ES-I3 (cell line): ENCODE results near the gene CAMK1D.

ENCODE experiments used
- H3K36me3 ChIP-seq: 2 replicates; pipeline ENCODE4 v1.6.1; 2013; ENCODE audit warnings: mild to moderate bottlenecking, low read length, control low read depth, moderate library complexity; ENCODE audit not compliant: insufficient read depth
- H3K4me1 ChIP-seq: 2 replicates; pipeline ENCODE4 v1.6.1; 2013; ENCODE audit warnings: mild to moderate bottlenecking, control low read depth, low read length; ENCODE audit not compliant: insufficient read depth
- H3K9ac ChIP-seq: 2 replicates; pipeline ENCODE4 v1.6.1; 2013; ENCODE audit warnings: low read depth, mild to moderate bottlenecking, low read length, moderate library complexity
- H3K9me3 ChIP-seq: 2 replicates; pipeline ENCODE4 v1.6.1; 2013; ENCODE audit warnings: mild to moderate bottlenecking, low read length, moderate library complexity; ENCODE audit not compliant: control insufficient read depth, insufficient read depth

CAMK1D gene

DNA sequence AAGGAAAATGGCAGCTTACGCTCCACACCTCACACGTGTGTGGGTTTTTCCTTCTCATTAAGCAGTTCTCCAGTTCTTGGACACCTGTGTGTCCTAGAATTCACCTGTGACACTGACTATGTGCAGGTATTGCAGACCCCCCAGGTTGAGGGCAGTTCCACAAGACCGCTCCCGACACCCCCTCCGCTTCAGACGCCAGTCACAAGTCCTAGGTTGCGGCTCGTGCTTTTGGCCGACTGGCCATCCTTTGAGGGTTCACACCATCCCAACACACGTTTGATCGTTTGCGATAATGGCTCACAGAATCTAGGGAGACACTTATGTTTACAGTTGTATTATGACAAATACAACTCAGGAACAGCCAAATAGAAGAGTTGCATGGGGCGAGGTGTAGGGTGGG, 44.5 kb downstream of the CAMK1D start:
- Histone ChIP-seq H3K9ac (no peak overlapping the region), H3K4me1 (no peaks in the 10 kb centered on the region), H3K36me3 (no peaks in the 10 kb centered on the region), H3K9me3 (no peaks in the 10 kb centered on the region)

DNA sequence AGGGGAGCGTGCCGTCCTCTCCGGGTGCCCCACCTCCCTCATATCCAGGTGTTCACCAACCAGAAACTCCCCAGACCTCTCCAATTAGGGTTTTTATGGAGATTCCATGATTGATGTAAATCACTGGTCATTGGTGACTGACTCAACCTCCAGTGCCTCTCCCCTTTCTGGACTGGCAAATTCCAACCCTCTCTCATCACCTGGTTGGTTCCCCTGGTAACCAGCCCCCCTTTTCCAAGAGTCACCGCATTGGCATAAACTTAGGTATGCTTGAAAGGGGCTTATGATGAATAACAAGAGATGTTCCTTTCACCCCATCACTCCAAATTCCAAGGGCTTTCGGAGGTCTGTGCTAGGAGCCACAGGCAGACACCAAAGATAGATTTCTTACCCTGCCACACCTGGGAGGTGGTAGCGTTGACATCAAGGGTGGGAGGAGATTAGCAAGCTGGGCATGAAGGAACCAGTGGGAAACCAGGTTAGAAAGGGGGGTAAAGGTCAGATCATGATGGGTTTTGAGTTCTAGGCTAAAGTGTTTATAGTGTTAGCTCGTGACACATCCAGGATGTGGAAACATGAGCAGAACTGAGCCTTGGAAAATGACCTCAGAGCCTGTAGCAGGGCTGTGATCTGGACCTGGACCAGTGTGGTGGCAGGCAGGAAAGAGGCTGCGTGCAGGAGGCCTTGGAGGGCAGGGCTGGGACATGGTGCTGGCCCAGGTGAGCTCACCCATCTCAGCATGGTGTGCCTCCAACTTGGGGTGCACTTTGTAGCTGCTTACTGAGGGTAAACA, 45.1 kb downstream of the CAMK1D start:
- Histone ChIP-seq H3K9me3 (no peaks in the 10 kb centered on the region), H3K9ac (no peak overlapping the region)

DNA sequence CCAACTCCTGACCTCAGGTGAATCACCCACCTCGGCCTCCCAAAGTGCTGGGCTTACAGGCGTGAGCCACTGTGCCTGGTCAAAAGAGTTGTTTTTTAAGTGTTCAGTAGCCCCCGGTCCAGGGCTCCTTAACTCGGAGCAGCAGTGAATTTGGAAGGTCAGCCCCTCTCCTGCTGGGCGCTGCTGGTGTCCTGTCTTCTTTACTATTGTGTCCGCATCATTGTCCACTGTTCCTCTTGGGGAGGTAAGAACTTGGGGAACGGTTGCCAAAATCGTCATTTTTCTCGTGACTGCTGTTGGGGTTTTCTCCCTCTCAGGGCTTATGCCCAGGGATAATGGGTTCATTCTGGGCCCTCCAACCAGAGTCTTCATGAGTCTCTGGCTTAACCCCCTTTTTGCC, 46.7 kb downstream of the CAMK1D start:
- no peaks in the 10 kb centered on the region for H3K36me3 ChIP-seq
- H3K9me3 ChIP-seq = no peaks in the 10 kb centered on the region
- H3K4me1 ChIP-seq = no peaks in the 10 kb centered on the region
- no peak overlapping the region for H3K9ac ChIP-seq

More for the DNA sequence above, 45.1 kb downstream of the CAMK1D start:
- no peaks in the 10 kb centered on the region for H3K36me3 ChIP-seq
- H3K4me1 ChIP-seq = no peaks in the 10 kb centered on the region

DNA sequence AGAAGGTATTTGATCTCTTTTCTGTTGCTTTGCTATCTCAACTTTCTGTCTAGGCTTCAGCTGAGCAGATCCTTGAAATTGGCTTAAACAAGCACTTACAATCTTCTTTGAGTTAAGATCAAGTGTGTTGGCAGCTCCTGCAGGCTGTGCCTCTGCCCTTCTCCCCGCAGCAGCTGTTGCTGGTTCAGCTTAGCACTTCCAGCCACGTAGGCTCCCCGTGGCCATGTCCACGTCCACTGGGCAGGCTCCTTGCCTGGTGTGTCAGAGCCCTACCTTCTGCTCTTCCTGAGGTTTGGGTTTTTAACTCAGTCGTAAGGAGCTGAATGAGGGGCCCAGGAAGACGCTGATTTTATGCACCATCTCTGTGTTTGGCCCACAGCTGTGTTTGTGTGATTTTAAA, 47.2 kb downstream of the CAMK1D start:
- Histone ChIP-seq H3K4me1 (no peaks in the 10 kb centered on the region), H3K9ac (no peak overlapping the region), H3K9me3 (no peaks in the 10 kb centered on the region)

GRCh38 chr10:12397147-12397896, 48.0 kb downstream of the CAMK1D start:
- Histone ChIP-seq H3K4me1 (no peaks in the 10 kb centered on the region), H3K9ac (no peak overlapping the region), H3K9me3 (no peaks in the 10 kb centered on the region), H3K36me3 (no peaks in the 10 kb centered on the region)

More for the DNA sequence above, 47.2 kb downstream of the CAMK1D start:
- H3K36me3 ChIP-seq = no peaks in the 10 kb centered on the region

- H3K36me3 ChIP-seq = no peaks in the 10 kb centered on the region
- no peak overlapping the region for H3K9ac ChIP-seq
- H3K4me1 ChIP-seq = no peaks in the 10 kb centered on the region
- no peaks in the 10 kb centered on the region for H3K9me3 ChIP-seq
Measured at GRCh38 chr10:12397941-12398340, 48.6 kb downstream of the CAMK1D start.

DNA sequence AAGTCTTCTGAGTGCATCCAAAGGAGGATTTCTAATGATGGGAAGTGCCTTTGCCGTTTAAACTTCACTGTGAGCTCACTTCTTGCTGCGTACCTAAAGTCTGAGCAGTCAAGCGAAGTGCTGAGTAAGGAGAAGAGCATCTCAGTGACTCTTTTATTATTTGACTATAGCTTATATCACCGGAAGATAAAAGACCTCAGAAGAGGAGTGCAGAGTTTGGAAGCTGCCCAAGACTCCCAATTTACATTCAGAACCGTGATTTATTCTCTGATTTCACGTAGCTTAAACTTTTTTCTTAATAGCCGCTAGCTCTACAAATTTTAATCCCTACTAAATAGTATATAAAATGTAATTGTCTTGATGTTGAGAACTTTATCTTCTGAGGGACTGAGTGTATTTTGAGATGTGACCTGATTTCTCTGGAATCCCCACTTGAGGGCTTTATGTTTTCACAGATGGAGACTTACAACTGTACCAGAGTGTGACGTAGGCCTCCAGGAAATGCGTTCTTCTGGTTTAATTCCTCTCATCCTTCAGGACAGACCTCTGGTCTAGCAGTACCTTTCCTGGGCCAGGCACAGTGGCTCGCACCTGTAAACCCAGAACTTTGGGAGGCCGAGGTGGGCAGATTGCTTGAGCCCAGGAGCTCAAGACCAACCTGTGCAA, 51.1 kb downstream of the CAMK1D start:
- H3K9me3 ChIP-seq = no peaks in the 10 kb centered on the region
- H3K4me1 ChIP-seq = no peaks in the 10 kb centered on the region
- H3K36me3 ChIP-seq = no peaks in the 10 kb centered on the region
- no peak overlapping the region for H3K9ac ChIP-seq

DNA sequence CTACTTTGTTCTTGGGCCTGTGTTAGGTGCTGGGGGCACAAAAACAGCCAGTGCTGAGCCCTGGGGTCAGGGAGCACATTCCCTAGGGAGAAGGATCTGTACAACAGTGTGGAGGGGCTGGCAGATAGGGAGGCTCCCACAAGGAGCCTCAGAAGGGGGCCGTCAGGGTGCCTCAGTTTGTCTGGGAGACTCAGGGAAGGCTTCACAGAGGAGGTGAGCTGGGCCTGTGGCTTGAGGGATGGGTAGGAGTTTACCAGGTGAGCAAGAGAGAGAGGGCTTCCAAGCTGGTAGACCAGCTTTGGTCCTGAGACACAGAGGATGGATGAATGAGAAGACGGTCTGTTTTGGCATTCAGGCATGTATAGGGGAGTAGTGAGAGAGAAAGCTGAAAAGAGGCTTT, 52.1 kb downstream of the CAMK1D start:
- Histone ChIP-seq H3K9ac (no peak overlapping the region), H3K4me1 (no peaks in the 10 kb centered on the region), H3K9me3 (no peaks in the 10 kb centered on the region), H3K36me3 (no peaks in the 10 kb centered on the region)

GRCh38 chr10:12403119-12403518, 53.8 kb downstream of the CAMK1D start:
- Histone ChIP-seq H3K9me3 (no peaks in the 10 kb centered on the region), H3K4me1 (no peaks in the 10 kb centered on the region), H3K9ac (no peak overlapping the region), H3K36me3 (no peaks in the 10 kb centered on the region)

DNA sequence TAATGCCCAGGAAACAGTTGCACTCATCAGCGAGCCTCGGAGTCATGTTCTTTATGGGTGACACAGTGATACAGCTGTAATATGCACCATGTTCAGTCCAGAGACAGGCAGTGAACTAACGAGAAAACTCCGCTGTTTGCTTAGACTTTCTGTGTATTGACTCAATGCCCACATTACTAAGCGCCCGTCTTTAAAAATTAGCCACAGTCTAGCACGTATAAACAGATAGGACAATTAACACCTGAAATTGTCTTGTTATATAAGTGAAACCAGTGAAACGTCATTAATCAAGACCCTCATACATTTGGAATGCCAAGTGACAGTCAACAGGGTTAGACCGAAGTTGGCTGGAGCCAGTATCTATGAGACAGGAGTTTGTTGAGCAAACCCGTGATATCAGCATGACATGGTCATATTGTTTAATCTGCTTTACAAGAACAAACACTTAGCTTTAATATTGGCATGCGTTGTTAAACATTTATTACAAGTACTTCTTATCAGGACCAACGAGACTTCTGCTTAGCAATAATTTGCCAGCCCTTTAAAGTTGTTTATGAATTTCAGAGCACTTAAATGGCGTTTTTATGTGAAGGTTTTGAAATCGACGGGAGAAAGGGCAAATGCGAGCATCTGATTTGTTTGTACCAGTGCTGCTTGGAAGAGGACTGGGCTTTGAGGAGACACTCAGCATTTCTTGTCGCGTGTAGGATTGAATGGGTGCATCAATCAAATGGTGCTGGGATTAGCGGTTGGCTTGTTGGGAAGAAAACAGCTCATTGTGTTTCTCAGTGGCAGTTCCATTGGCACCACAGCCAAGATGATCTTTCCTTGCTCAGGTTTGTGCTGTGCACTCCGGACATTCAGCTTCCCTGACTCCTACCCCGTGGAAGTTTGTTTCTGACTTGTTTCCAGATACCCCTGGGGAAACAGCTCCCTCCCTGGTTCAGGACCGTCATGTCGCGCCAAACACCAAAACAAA, 56.3 kb downstream of the CAMK1D start:
- Histone ChIP-seq H3K9me3 (no peaks in the 10 kb centered on the region), H3K9ac (no peak overlapping the region), H3K36me3 (no peaks in the 10 kb centered on the region), H3K4me1 (no peaks in the 10 kb centered on the region)

DNA sequence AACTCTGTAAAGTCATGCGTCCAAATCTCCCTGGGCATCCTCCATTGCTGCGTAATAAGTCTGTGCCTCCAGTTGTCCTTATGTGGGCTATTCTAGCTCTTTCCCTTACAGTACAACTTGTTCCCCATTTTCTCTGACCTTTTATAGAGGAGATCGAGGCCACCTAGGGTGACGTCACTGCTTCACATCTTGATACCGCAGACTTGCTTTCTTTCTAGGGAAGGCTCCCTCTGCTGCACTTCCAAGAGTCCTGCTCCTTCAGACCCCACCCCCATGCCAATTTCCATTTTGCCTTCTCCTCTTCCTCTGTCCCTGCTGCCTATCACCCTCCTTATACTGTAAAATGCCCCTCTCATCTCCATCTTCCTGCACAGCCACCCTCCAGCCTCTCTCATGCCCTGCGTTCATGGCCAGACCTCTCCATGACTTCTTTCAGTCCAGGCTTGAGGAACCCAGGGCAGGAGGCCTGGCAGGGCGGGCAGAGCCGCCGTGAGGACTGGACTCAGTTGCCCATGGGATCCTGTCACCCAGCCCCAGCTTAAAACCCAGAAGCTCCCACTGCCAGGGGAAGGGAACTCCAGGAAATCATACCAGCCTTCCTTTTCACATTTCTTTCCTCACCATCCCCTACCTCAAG, 57.5 kb downstream of the CAMK1D start:
- Histone ChIP-seq H3K4me1 (no peaks in the 10 kb centered on the region), H3K9ac (no peak overlapping the region), H3K9me3 (no peaks in the 10 kb centered on the region), H3K36me3 (no peaks in the 10 kb centered on the region)

GRCh38 chr10:12408472-12408871, 59.1 kb downstream of the CAMK1D start:
- no peaks in the 10 kb centered on the region for H3K36me3 ChIP-seq
- H3K9me3 ChIP-seq = no peaks in the 10 kb centered on the region
- H3K4me1 ChIP-seq = no peaks in the 10 kb centered on the region
- no peak overlapping the region for H3K9ac ChIP-seq

- no peaks in the 10 kb centered on the region for H3K9me3 ChIP-seq
- no peak overlapping the region for H3K9ac ChIP-seq
- H3K36me3 ChIP-seq = no peaks in the 10 kb centered on the region
- H3K4me1 ChIP-seq = no peaks in the 10 kb centered on the region
Measured at GRCh38 chr10:12409161-12409560, 59.8 kb downstream of the CAMK1D start.
